Measurements from ENCODE around the gene PIGK.

PIGK gene

GRCh38 chr1:77089756-77090155 is 129.5 kb downstream of the PIGK start:
- H3K36me3 ChIP-seq (ENCODE audit: insufficient read depth, low read length), result no peaks in the 10 kb centered on the region
- no peak overlapping the region for H3K4me3 ChIP-seq (ENCODE audit: low read depth, low read length, poor library complexity, severe bottlenecking)
- H4K20me1 ChIP-seq (ENCODE audit: insufficient read depth, low read length), result no peaks in the 10 kb centered on the region
- H3K4me1 ChIP-seq (ENCODE audit: insufficient read depth, low read length, severe bottlenecking), result no peaks in the 10 kb centered on the region
- H3K4me2 ChIP-seq (ENCODE audit: low read length), result no peak overlapping the region
- no peak overlapping the region for H3K9ac ChIP-seq (ENCODE audit: low read length)
- no peak overlapping the region for H2AFZ ChIP-seq (ENCODE audit: low read length)
- TF ChIP-seq EZH2 (IDR thresholded peaks at IDR 0.05; ENCODE audit: borderline replicate concordance, low read length) (no peak), CTCF (IDR thresholded peaks at IDR 0.05; ENCODE audit: low read length) (no peak)
- no peaks in the 10 kb centered on the region for H3K9me2 ChIP-seq (ENCODE audit: low read depth, low read length)
- H3K9me3 ChIP-seq (ENCODE audit: low read length), result no peaks in the 10 kb centered on the region
- H3K79me2 ChIP-seq (ENCODE audit: insufficient read depth, low read length), result no peaks in the 10 kb centered on the region
- H3K27me3 ChIP-seq (ENCODE audit: insufficient read depth, low read length), result no peaks in the 10 kb centered on the region
- H3K27ac ChIP-seq (ENCODE audit: low read depth, low read length, poor library complexity, severe bottlenecking), result no peak overlapping the region
- no peaks in the 10 kb centered on the region for H3F3A ChIP-seq (ENCODE audit: insufficient read depth, low read length)

GRCh38 chr1:77085109-77085508 is 134.1 kb downstream of the PIGK start:
- Histone ChIP-seq H4K20me1 (ENCODE audit: insufficient read depth, low read length) (no peaks in the 10 kb centered on the region), H3K27ac (ENCODE audit: low read depth, low read length, poor library complexity, severe bottlenecking) (no peak overlapping the region), H3K4me3 (ENCODE audit: low read depth, low read length, poor library complexity, severe bottlenecking) (no peak overlapping the region), H3K79me2 (ENCODE audit: insufficient read depth, low read length) (no peaks in the 10 kb centered on the region), H3K9me2 (ENCODE audit: low read depth, low read length) (no peaks in the 10 kb centered on the region), H3F3A (ENCODE audit: insufficient read depth, low read length) (no peaks in the 10 kb centered on the region), H3K36me3 (ENCODE audit: insufficient read depth, low read length) (no peaks in the 10 kb centered on the region), H3K4me1 (ENCODE audit: insufficient read depth, low read length, severe bottlenecking) (no peaks in the 10 kb centered on the region), H3K27me3 (ENCODE audit: insufficient read depth, low read length) (no peaks in the 10 kb centered on the region), H3K9ac (ENCODE audit: low read length) (no peak overlapping the region), H3K4me2 (ENCODE audit: low read length) (no peak overlapping the region), H3K9me3 (ENCODE audit: low read length) (no peaks in the 10 kb centered on the region), H2AFZ (ENCODE audit: low read length) (no peak overlapping the region)
- no peak for TF ChIP-seq EZH2 (IDR thresholded peaks at IDR 0.05; ENCODE audit: borderline replicate concordance, low read length)
- TF ChIP-seq CTCF (IDR thresholded peaks at IDR 0.05; ENCODE audit: low read length), result no peak

- no peaks in the 10 kb centered on the region for H3K27me3 ChIP-seq (ENCODE audit: insufficient read depth, low read length)
- no peaks in the 10 kb centered on the region for H3K9me3 ChIP-seq (ENCODE audit: low read length)
- TF ChIP-seq CTCF (IDR thresholded peaks at IDR 0.05; ENCODE audit: low read length) (no peak), EZH2 (IDR thresholded peaks at IDR 0.05; ENCODE audit: borderline replicate concordance, low read length) (no peak)
- no peaks in the 10 kb centered on the region for H3K36me3 ChIP-seq (ENCODE audit: insufficient read depth, low read length)
- no peak overlapping the region for H2AFZ ChIP-seq (ENCODE audit: low read length)
- no peak overlapping the region for H3K4me2 ChIP-seq (ENCODE audit: low read length)
- no peaks in the 10 kb centered on the region for H3K9me2 ChIP-seq (ENCODE audit: low read depth, low read length)
- no peaks in the 10 kb centered on the region for H3K4me1 ChIP-seq (ENCODE audit: insufficient read depth, low read length, severe bottlenecking)
- H4K20me1 ChIP-seq (ENCODE audit: insufficient read depth, low read length), result no peaks in the 10 kb centered on the region
- no peak overlapping the region for H3K27ac ChIP-seq (ENCODE audit: low read depth, low read length, poor library complexity, severe bottlenecking)
- H3F3A ChIP-seq (ENCODE audit: insufficient read depth, low read length), result no peaks in the 10 kb centered on the region
- H3K9ac ChIP-seq (ENCODE audit: low read length), result no peak overlapping the region
- no peaks in the 10 kb centered on the region for H3K79me2 ChIP-seq (ENCODE audit: insufficient read depth, low read length)
- no peak overlapping the region for H3K4me3 ChIP-seq (ENCODE audit: low read depth, low read length, poor library complexity, severe bottlenecking)
Observed at GRCh38 chr1:77084457-77084856, 134.8 kb downstream of the PIGK start.
